OCI-LY7 (cell line): ENCODE measurements around the gene RNF214. TPM values are rescaled to one million over a fixed set of nuclear protein-coding genes. Genes with fewer than 3 reads are reported as not detected.

ENCODE experiments used
- BruUV-seq: library from RNA; stranded (reverse); fragments of 400-500 nt; replicated peaks from 2 replicates; lab custom pipeline; 2021; lab: Mats Ljungman, UMichigan
- CTCF ChIA-PET: fragments of 300-600 bp; sonication (Branson Sonifier 250); formaldehyde crosslinking; loops from one replicate; lab custom pipeline; 2022; ENCODE audit warnings: antibody characterized with exemption; ENCODE audit not compliant: unreplicated experiment; lab: Charles Lee
- POLR2A ChIA-PET: fragments of 300-600 bp; sonication (Branson Sonifier 250); formaldehyde crosslinking; loops from one replicate; lab custom pipeline; 2022; ENCODE audit warnings: antibody characterized with exemption; lab: Charles Lee
- DNase-seq: peaks from one replicate; pipeline ENCODE4 v3.0.0-alpha.2; 2015; ENCODE audit warnings: low spot score
- H2AFZ ChIP-seq: fragments of 200-600 bp; sonication (generic), shearing (Covaris generic); 2 replicates; pipeline ENCODE4 v1.6.1; 2014; ENCODE audit warnings: mild to moderate bottlenecking, antibody characterized with exemption, low read length, moderate library complexity
- H3K27ac ChIP-seq: fragments of 200-600 bp; sonication (generic); 2 replicates; pipeline ENCODE4 v1.5.1; 2014; ENCODE audit warnings: mixed run types, low read depth, mild to moderate bottlenecking, moderate library complexity, low read length, inconsistent platforms; ENCODE audit not compliant: poor library complexity, severe bottlenecking
- H3K36me3 ChIP-seq: fragments of 200-600 bp; sonication (generic); 2 replicates; pipeline ENCODE4 v1.6.1; 2014; ENCODE audit warnings: mild to moderate bottlenecking, antibody characterized with exemption, low read length, moderate library complexity, mixed read lengths; ENCODE audit not compliant: insufficient read depth
- H3K4me1 ChIP-seq: fragments of 200-600 bp; sonication (generic); 2 replicates; pipeline ENCODE4 v1.5.1; 2014; ENCODE audit warnings: mild to moderate bottlenecking, low read length; ENCODE audit not compliant: insufficient read depth, poor library complexity, severe bottlenecking
- H3K4me2 ChIP-seq: fragments of 200-600 bp; sonication (generic); 2 replicates; pipeline ENCODE4 v1.6.1; 2014; ENCODE audit warnings: mild to moderate bottlenecking, low read length
- H3K4me3 ChIP-seq: fragments of 200-600 bp; sonication (generic); 2 replicates; pipeline ENCODE4 v1.5.1; 2014; ENCODE audit warnings: mild to moderate bottlenecking, low read depth, low read length; ENCODE audit not compliant: poor library complexity, severe bottlenecking
- H3K79me2 ChIP-seq: fragments of 200-600 bp; sonication (generic); 2 replicates; pipeline ENCODE4 v1.6.1; 2016; ENCODE audit warnings: low read depth, mild to moderate bottlenecking, low read length, moderate library complexity, mixed read lengths; ENCODE audit not compliant: insufficient read depth
- H3K9me2 ChIP-seq: fragments of 200-600 bp; sonication (generic); 2 replicates; pipeline ENCODE4 v1.6.1; 2016; ENCODE audit warnings: mild to moderate bottlenecking, low read length, mixed read lengths; ENCODE audit not compliant: insufficient read depth
- H3K9me3 ChIP-seq: fragments of 200-600 bp; sonication (generic); 2 replicates; pipeline ENCODE4 v1.6.1; 2014; ENCODE audit warnings: mild to moderate bottlenecking, mixed run types, low read length, mixed read lengths
- H4K20me1 ChIP-seq: fragments of 200-600 bp; sonication (generic); 2 replicates; pipeline ENCODE4 v1.6.1; 2014; ENCODE audit warnings: mild to moderate bottlenecking, antibody characterized with exemption, low read length, moderate library complexity, mixed read lengths; ENCODE audit not compliant: insufficient read depth
- CTCF ChIP-seq: fragments of 200-600 bp; sonication (generic); conservative IDR thresholded peaks from 2 replicates; pipeline ENCODE4 v1.5.1; 2014; ENCODE audit warnings: mild to moderate bottlenecking, antibody characterized with exemption, low read length, moderate library complexity, mixed read lengths
- EZH2phosphoT487 ChIP-seq: fragments of 200-600 bp; sonication (generic); IDR thresholded peaks from 2 replicates; pipeline ENCODE4 v1.6.1; 2018; ENCODE audit warnings: low read depth, borderline replicate concordance, mild to moderate bottlenecking, mixed run types, antibody characterized with exemption, low read length, moderate library complexity, mixed read lengths
- intact Hi-C: fragments of 100-400 bp; cut with micrococcal nuclease; formaldehyde crosslinking; loops from one replicate; pipeline ENCODE4 v1.10.0; 2022; ENCODE audit not compliant: unreplicated experiment
- total RNA-seq, 2 experiments: library from RNA; depleted of rRNA in 1 of 2; stranded (reverse); fragments of >200 nt in 1 of 2; shearing (Covaris generic) in 1 of 2; gene quantifications; 2 replicates each; pipeline ENCODE4 v1.2.3, GENCODE V29; 2014 to 2022

The RNF214 gene
- total RNA-seq, 2 experiments from 2014 or later = 11.2 to 30.2 TPM

- H4K20me1 ChIP-seq = no peaks in the 10 kb centered on the region
- H3K9me3 ChIP-seq = no peaks in the 10 kb centered on the region
- ChIA-PET CTCF (no interaction called here), POLR2A (interaction anchor here (1.4 kb wide), 1 partner anchor 13 kb away, joined by 3 read pairs; no protein-coding TSS in a partner anchor)
- no peak overlapping the region for H3K4me3 ChIP-seq
- no peak overlapping the region for H2AFZ ChIP-seq
- no peak for TF ChIP-seq EZH2phosphoT487
- no peak overlapping the region for H3K4me2 ChIP-seq
- H3K4me1 ChIP-seq = peaks cover 13% of the 10 kb centered on the region
- no peaks in the 10 kb centered on the region for H3K79me2 ChIP-seq
- no peaks in the 10 kb centered on the region for H3K9me2 ChIP-seq
- intact Hi-C loops = no loop called here
- H3K36me3 ChIP-seq = peaks cover 26% of the 10 kb centered on the region; the same call in 1 of the 2 replicates
- no peak for DNase-seq
- no TSS peak for BruUV-seq
- no peak overlapping the region for H3K27ac ChIP-seq
These were observed 38.2 kb upstream of the RNF214 start for GRCh38 chr11:117194267-117194666.

GRCh38 chr11:117195258-117195657 is 37.2 kb upstream of the RNF214 start:
- CTCF ChIA-PET = no interaction called here
- Histone ChIP-seq H3K4me1 (peaks cover 3% of the 10 kb centered on the region), H3K4me2 (no peak overlapping the region), H4K20me1 (no peaks in the 10 kb centered on the region), H3K27ac (no peak overlapping the region), H3K79me2 (no peaks in the 10 kb centered on the region), H3K4me3 (no peak overlapping the region), H3K9me3 (no peaks in the 10 kb centered on the region), H2AFZ (no peak overlapping the region), H3K9me2 (no peaks in the 10 kb centered on the region), H3K36me3 (peaks cover 23% of the 10 kb centered on the region; the same call in 1 of the 2 replicates)
- POLR2A ChIA-PET = interaction anchor here (0.6 to 1.0 kb wide), 2 partner anchors 12 to 21 kb away, joined by 3 read pairs; no protein-coding TSS in a partner anchor
- DNase-seq = no peak
- TF ChIP-seq EZH2phosphoT487 (no peak), CTCF (no peak)
- intact Hi-C loops = no loop called here
- no TSS peak for BruUV-seq

GRCh38 chr11:117195761-117196160 is 36.7 kb upstream of the RNF214 start:
- no peaks in the 10 kb centered on the region for H3K9me2 ChIP-seq
- CTCF ChIA-PET = no interaction called here
- no peak for DNase-seq
- no peaks in the 10 kb centered on the region for H3K79me2 ChIP-seq
- POLR2A ChIA-PET = interaction anchor here (0.6 to 1.1 kb wide), 3 partner anchors 13 to 22 kb away, joined by 3 read pairs; no protein-coding TSS in a partner anchor
- H3K4me2 ChIP-seq = no peak overlapping the region
- H3K9me3 ChIP-seq = no peaks in the 10 kb centered on the region
- H4K20me1 ChIP-seq = no peaks in the 10 kb centered on the region
- H3K36me3 ChIP-seq = peaks cover 18% of the 10 kb centered on the region; the same call in 1 of the 2 replicates
- TF ChIP-seq CTCF (no peak), EZH2phosphoT487 (no peak)
- BruUV-seq = no TSS peak
- no peak overlapping the region for H3K4me3 ChIP-seq
- H3K4me1 ChIP-seq = no peaks in the 10 kb centered on the region
- intact Hi-C loops = no loop called here
- no peak overlapping the region for H3K27ac ChIP-seq
- no peak overlapping the region for H2AFZ ChIP-seq
